Activated gamma-delta T cell (primary cell): ENCODE results near the gene ZNF789.
A peak's percentile ranks its signal among the peaks of the same experiment; 100 is the strongest.

Experiments
- DNase-seq: peaks from one replicate; lab custom pipeline; 2025; lab: John Stamatoyannopoulos, UW

ZNF789 gene

GRCh38 chr7:99504603-99505323 lies 32.1 kb downstream of the ZNF789 start, which contains the start of gene ZKSCAN5:
ZKSCAN5 (plus strand) TSS chr7:99504662; CDS start chr7:99506045, 1,383 bp downstream.
- peak; percentile 88 for DNase-seq

- no peak for DNase-seq
Observed at GRCh38 chr7:99505324-99505662, 32.6 kb downstream of the ZNF789 start.

- no peak for DNase-seq
Observed at GRCh38 chr7:99514050-99514449, 41.4 kb downstream of the ZNF789 start.

GRCh38 chr7:99521399-99521798 lies 48.7 kb downstream of the ZNF789 start:
- DNase-seq, result no peak

- no peak for DNase-seq
Observed at GRCh38 chr7:99525713-99526440, 53.2 kb downstream of the ZNF789 start.

- no peak for DNase-seq
Observed at GRCh38 chr7:99531354-99531765, 58.7 kb downstream of the ZNF789 start.

GRCh38 chr7:99535667-99536066 lies 63.0 kb downstream of the ZNF789 start:
- DNase-seq, result no peak
